Epithelial cell of esophagus (primary cell): ENCODE results near the gene CCSER1.
"Not testable (repeated sequence)": the region's sequence is repeated elsewhere in the genome, so short reads cannot be mapped to it uniquely, and the experiment has no call there.

Source experiments
- DNase-seq: peaks from one replicate; pipeline ENCODE4 v3.0.0; 2010; ENCODE audit warnings: low read depth
- H3K4me3 ChIP-seq: 2 replicates; pipeline ENCODE4 v1.5.1; 2011; ENCODE audit warnings: mild to moderate bottlenecking, low read length, control low read depth
- CTCF ChIP-seq: IDR thresholded peaks from 2 replicates; pipeline ENCODE4 v1.5.1; 2011; ENCODE audit warnings: low read depth, mild to moderate bottlenecking, low read length, control low read depth, inconsistent platforms; ENCODE audit not compliant: insufficient read depth; ENCODE audit errors: missing control alignments

CCSER1 gene

GRCh38 chr4:91116861-91117260 lies 989.7 kb downstream of the CCSER1 start:
- no peak overlapping the region for H3K4me3 ChIP-seq
- DNase-seq, result peak; percentile 58
- peak; percentile 60 for TF ChIP-seq CTCF

GRCh38 chr4:91118597-91118996 lies 991.4 kb downstream of the CCSER1 start:
- TF ChIP-seq CTCF, result no peak
- DNase-seq, result no peak
- no peak overlapping the region for H3K4me3 ChIP-seq

DNA sequence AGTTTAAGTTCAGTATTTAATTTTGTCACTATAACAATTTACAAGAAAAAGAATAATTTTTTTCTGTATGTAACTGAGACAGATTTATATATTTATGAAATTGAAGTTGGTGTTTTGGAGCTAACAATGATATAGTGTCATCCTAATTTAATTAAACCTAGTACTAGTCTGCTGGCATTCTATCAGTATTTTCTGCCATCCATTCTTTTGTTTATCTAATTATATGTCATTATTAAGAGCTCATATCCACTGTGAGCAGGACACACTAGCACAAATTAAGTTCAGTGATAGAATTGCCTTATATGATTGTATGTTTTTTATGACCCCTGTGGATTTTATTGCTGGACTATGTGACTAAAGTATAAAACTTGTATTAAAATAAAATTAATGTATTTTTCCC lies 996.5 kb downstream of the CCSER1 start:
- DNase-seq, result no peak
- TF ChIP-seq CTCF, result no peak
- H3K4me3 ChIP-seq, result no peak overlapping the region

GRCh38 chr4:91127192-91127591 lies 1000.0 kb downstream of the CCSER1 start:
- no peak overlapping the region for H3K4me3 ChIP-seq
- no peak for TF ChIP-seq CTCF
- DNase-seq, result no peak

DNA sequence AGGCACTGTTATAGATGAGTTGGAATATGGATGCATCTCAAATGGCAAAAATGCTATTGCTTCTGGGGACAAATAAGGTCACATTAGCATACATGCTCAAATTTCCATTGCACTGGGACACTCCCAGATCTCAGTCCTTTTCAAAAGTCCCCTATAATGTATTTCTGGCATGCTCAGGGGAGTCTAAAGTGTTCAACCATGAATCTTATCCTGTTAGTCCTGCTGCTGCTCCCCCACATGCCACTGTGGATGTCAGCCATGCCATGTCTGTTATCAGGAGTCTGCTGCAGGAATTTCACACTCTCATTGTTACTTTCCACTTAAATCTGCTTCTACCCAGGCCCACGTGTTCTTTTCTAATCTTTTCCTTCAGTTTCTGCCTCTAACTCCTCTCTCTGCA lies 1000.6 kb downstream of the CCSER1 start:
- no peak for DNase-seq
- TF ChIP-seq CTCF, result no peak
- H3K4me3 ChIP-seq, result no peak overlapping the region

DNA sequence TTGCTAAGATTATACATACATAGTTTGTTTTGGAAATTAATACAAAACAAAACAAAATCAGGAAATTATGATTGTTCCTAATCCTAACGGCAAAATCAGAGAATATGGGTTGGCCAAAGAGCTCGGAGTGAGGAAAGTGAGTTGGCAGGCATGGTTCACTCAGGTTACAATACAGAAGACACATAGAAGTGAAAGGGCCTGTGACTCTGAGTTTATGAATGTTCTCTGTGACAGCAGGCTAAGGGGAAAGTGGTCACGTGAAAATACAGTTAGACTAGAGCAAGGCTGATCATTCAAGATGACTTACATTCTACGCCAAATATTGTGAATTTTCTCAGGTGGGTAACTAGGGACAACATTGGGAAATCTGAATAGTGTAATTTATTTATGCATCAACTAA lies 1001.3 kb downstream of the CCSER1 start:
- TF ChIP-seq CTCF, result no peak
- DNase-seq, result no peak
- no peak overlapping the region for H3K4me3 ChIP-seq

DNA sequence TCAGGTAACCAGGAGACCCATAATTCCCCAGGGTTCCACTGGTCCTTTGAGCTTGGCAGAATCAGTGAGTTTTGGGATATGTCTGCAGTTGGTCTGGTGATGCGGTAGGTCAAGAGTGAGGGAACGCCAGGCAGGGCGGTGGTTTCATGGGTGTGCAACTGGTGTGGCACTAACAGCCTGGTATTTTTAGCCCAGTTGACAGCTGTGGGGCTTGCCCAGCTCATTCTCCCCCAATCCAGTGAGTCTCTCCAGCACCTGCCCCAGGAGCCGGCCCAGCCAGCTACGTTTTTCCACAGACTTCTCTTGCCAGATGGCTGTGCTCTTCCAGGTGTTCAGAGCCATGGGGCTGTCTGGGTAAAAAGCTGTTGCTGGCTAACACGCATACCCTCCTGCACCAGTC lies 1019.9 kb downstream of the CCSER1 start:
- no peak for DNase-seq
- no peak for TF ChIP-seq CTCF
- H3K4me3 ChIP-seq, result no peak overlapping the region

DNA sequence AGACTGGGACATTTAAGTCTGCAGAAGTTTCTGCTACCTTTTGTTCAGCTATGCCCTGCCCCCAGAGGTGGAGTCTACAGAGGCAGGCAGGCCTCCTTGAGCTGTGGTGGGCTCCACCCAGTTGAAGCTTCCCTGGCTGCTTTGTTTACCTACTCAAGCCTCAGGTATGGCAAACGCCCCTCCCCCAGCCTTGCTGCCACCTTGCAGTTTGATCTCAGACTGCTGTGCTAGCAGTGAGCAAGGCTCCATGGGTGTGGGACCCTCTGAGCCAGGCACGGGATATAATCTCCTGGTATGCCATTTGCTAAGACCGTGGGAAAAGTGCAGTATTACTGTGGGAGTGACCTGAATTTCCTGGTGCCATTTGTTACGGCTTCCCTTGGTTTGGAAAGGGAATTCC lies 1026.8 kb downstream of the CCSER1 start:
- not testable (repeated sequence) for H3K4me3 ChIP-seq, DNase-seq

- H3K4me3 ChIP-seq, DNase-seq: not testable (repeated sequence)
Measured at GRCh38 chr4:91167864-91168653, 1040.9 kb downstream of the CCSER1 start.
